ENCODE measurements around the gene MRPS15. TPM values are rescaled to one million over a fixed set of nuclear protein-coding genes. Genes with fewer than 3 reads are reported as not detected.
A peak's percentile ranks its signal among the peaks of the same experiment; 100 is the strongest.

MRPS15 gene
- total and polyA plus RNA-seq, 2 of the 13 experiments (the other 11 are each of a cell fraction or from before 2014, with no cell fraction given), result 59.0 to 113 TPM

GRCh38 chr1:36463803-36464604 lies at the start of gene MRPS15 (continued):
- TF ChIP-seq ARHGAP35 (CRISPR knock-in tag; IDR thresholded peaks at IDR 0.05; ENCODE audit: borderline replicate concordance) (peak; percentile 76; the same call in 1 of the 2 replicates), ATF3 (CRISPR knock-in tag; IDR thresholded peaks at IDR 0.05) (peak; percentile 97), NFKBIZ (CRISPR knock-in tag; IDR thresholded peaks at IDR 0.05) (0 out of 2 replicates have a peak, but pooled peaks have one; percentile 47), MXD3 (CRISPR knock-in tag; IDR thresholded peaks at IDR 0.05) (peak; percentile 94), NCOA2 (CRISPR knock-in tag; IDR thresholded peaks at IDR 0.05) (peak; percentile 80), ZKSCAN5 (CRISPR knock-in tag; IDR thresholded peaks at IDR 0.05) (no peak), AHR (CRISPR knock-in tag; IDR thresholded peaks at IDR 0.05) (peak; percentile 97), ZBTB42 (CRISPR knock-in tag; IDR thresholded peaks at IDR 0.05) (peak; percentile 59; the same call in 1 of the 2 replicates), ZNF703 (CRISPR knock-in tag; IDR thresholded peaks at IDR 0.05; ENCODE audit: borderline replicate concordance) (no peak), ZNF280B (CRISPR knock-in tag; IDR thresholded peaks at IDR 0.05; ENCODE audit: borderline replicate concordance) (peak; percentile 75; the same call in 1 of the 2 replicates), ZNF770 (CRISPR knock-in tag; IDR thresholded peaks at IDR 0.05) (0 out of 2 replicates have a peak, but pooled peaks have one; percentile 50), ZSCAN31 (CRISPR knock-in tag; IDR thresholded peaks at IDR 0.05; ENCODE audit: low read depth) (peak; percentile 94), PTBP1 (IDR thresholded peaks at IDR 0.05; ENCODE audit: low read depth, low read length, poor library complexity, severe bottlenecking) (peak; percentile 52), SNAPC2 (CRISPR knock-in tag; IDR thresholded peaks at IDR 0.05) (0 out of 2 replicates have a peak, but pooled peaks have one; percentile 51), KDM4B (CRISPR knock-in tag; IDR thresholded peaks at IDR 0.05) (peak; percentile 93; the same call in 1 of the 2 replicates), HNRNPUL1 (IDR thresholded peaks at IDR 0.05; ENCODE audit: low read depth, low read length) (no peak), EP300 (IDR thresholded peaks at IDR 0.05; ENCODE audit: low read depth in 2 of 2, low read length in 2 of 2) (peak; percentile 80 to 94), EP300 (CRISPR knock-in tag; IDR thresholded peaks at IDR 0.05; ENCODE audit: borderline replicate concordance) (peak; percentile 86), BRF2 (CRISPR knock-in tag; IDR thresholded peaks at IDR 0.05) (peak; percentile 63; the same call in 1 of the 2 replicates), ZBTB3 (CRISPR knock-in tag; IDR thresholded peaks at IDR 0.05; ENCODE audit: borderline replicate concordance, low read depth) (no peak), CBX5 (CRISPR knock-in tag; IDR thresholded peaks at IDR 0.05; ENCODE audit: borderline replicate concordance) (peak; percentile 89; the same call in 1 of the 2 replicates), ZNF331 (CRISPR knock-in tag; IDR thresholded peaks at IDR 0.05) (peak; percentile 89)

Data from HepG2 (cell line).